Stimulated activated naive B cell treated with anti-CD40 and anti-IgM and Interleukin-4, amounts not matched to agents 10 μg/mL and 1 μg/mL and 100 μg/mL, for 72 hours (primary cell): ENCODE measurements around the gene TDO2.

ENCODE experiments used
- ATAC-seq, 2 donors: fragments of 150-1000 bp; cut with Tn5 transposase; replicated peaks; 2 replicates each; pipeline ENCODE4 v1.10.0; 2021; ENCODE audit warnings: moderate library complexity in 1 of 2
- DNase-seq: peaks from one replicate; pipeline ENCODE4 v3.0.0; 2021
- H3K27ac Mint-ChIP-seq: one replicate; pipeline ENCODE4 v1.8.0; 2022; ENCODE audit warnings: mild to moderate bottlenecking, mixed read lengths
- H3K27me3 Mint-ChIP-seq, 2 donors: one replicate each; pipeline ENCODE4 v1.8.0; 2022; ENCODE audit warnings: mixed read lengths in 2 of 2
- H3K36me3 Mint-ChIP-seq, 2 donors: one replicate each; pipeline ENCODE4 v1.8.0; 2022; ENCODE audit warnings: mixed read lengths in 2 of 2, mild to moderate bottlenecking in 1 of 2
- H3K4me1 Mint-ChIP-seq, 2 donors: one replicate each; pipeline ENCODE4 v1.8.0; 2022; ENCODE audit warnings: mixed read lengths in 2 of 2, mild to moderate bottlenecking in 1 of 2
- H3K4me3 Mint-ChIP-seq, 2 donors: one replicate each; pipeline ENCODE4 v1.8.0; 2022; ENCODE audit warnings: mild to moderate bottlenecking in 2 of 2, mixed read lengths in 2 of 2, moderate library complexity in 1 of 2
- H3K9me3 Mint-ChIP-seq, 2 donors: one replicate each; pipeline ENCODE4 v1.8.0; 2022; ENCODE audit warnings: mixed read lengths in 2 of 2, mild to moderate bottlenecking in 1 of 2

The TDO2 gene

DNA sequence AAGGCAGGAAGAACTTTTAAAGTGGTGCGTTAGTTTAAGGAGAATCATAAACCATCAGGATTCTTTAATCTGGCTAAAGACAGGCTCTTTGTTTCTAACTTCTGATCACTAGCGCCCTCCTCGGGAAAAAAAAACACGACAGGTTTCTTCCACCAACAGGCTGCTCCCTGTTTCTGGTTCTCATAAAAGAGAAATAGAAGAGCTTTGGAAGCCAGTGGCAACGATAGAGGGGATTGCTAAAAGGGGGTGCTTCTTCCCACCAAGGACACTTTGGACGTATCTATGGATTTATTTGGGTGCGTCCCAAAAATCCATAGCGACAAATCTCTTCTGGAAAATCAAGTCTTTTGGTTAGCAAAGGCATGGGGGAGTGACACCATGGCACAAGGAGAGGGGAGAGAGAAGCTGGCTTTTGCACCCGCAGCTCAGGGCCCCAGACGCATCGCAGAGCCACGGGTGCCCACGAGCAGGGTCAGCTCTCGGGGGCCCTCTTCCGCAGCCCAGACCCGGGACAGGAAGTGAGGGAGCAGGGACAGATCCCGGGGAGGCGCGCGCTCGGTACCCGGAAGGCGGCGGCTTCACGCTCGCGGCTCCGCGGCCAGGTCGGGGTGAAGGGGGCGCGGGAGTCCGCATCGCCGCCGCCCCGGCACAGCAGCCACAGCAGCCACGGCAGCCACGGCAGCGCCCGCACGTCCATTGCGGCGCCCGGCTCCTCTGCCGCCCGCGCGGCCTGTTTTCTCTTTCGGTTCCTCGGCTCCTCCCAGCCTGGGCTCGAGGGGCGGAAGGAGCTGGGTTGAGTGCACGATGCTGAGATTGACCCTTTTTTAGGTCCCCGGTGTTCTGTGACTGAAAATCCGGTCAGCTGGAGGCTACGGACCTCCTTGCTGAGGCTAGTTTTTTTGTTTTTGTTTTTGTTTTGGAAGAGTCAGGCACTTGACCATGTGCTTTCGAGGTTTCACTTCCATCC lies 49.9 kb downstream of the TDO2 start, which contains the start of gene CTSO:
TSS of gene CTSO (minus strand) at position 716 of the 967 bp plus-strand sequence. CDS start at position 697, 19 bp downstream.
- Mint-ChIP-seq H3K4me1 (peaks cover 2 to 8% of the 10 kb centered on the region in 2 donors), H3K27me3 (peaks cover 0 to 6% of the 10 kb centered on the region in 2 donors), H3K36me3 (peaks cover 0 to 2% of the 10 kb centered on the region in 2 donors), H3K9me3 (no peaks in the 10 kb centered on the region), H3K4me3 (peak within 1 kb of the TSS; percentile 96 to 98), H3K27ac (peak within 1 kb of the TSS; percentile 98)
- DNase-seq, result peak; percentile 72
- ATAC-seq, result peak; percentile 93

DNA sequence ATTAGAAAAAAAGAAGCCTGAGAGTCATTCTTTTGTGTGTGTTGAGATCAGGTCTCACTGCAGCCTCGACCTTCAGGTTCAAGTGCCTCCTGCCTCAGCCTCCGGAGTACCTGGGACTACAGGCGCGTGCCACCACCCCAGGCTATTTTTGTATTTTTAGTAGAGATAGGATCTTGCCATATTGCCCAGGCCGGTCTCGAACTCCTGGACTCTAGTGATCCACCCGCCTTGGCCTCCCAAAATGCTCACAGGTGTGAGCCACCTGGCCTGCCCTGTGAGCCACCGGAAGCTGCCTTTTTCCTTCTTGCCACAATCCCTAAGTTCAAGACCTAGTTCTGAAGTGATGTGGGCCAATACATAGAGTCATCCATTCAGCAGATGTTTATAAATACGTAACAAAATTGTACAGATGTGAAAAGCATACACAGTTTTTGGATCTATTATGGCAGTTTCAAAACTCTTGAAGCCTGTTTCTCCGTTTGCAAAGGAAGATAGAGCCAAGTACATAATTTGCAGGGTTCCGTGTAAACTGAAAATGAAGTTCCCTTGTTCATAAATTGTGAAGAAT lies 50.7 kb downstream of the TDO2 start:
- no peak for ATAC-seq
- H3K4me1 Mint-ChIP-seq, result peaks cover 2 to 8% of the 10 kb centered on the region in 2 donors
- H3K27me3 Mint-ChIP-seq, result peaks cover 5 to 10% of the 10 kb centered on the region in 2 donors
- H3K27ac Mint-ChIP-seq, result peak overlapping the region; percentile 98
- peaks cover 0 to 2% of the 10 kb centered on the region in 2 donors for H3K36me3 Mint-ChIP-seq
- peak overlapping the region; percentile 96 to 98 for H3K4me3 Mint-ChIP-seq
- no peak for DNase-seq
- H3K9me3 Mint-ChIP-seq, result no peaks in the 10 kb centered on the region

DNA sequence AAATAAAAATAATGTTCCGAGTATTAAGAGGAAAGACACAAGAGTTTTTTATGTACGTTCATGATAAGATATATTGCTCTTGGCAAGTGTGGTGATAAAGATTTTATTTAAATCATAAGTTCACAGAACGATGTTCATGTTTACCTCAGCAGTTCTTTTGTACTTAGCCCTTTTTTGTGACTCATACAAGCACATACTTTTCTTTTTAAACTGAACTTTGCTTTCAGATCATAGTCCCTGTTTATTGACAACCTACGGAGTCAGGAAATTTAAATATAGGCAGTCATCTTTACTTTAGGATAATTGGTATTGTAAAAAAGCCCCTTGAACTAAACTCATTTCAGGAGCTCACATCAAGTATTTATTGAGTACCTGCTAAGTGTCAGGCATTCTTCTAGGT lies 51.4 kb downstream of the TDO2 start:
- Mint-ChIP-seq H3K27ac (no peak overlapping the region), H3K4me1 (peaks cover 2 to 8% of the 10 kb centered on the region in 2 donors)

DNA sequence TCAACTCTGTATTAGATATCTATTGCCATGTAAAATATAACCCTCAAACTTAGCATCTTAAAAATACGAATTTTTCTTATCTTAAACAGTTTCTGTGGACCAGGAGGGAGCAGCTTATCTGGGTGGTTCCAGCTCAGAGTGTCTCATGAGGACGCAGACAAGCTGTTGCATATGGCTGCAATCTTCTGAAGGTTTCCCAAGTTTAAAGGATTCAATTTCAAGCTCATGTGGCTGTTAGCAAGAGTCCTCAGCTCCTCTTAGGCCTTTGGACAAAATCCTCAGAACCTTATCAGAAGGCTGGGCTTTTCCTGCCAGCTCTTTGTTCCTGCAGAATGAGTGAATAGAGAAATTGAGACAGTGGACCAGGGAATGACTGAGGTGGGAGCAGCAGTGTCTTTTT lies 53.0 kb downstream of the TDO2 start:
- Mint-ChIP-seq H3K27ac (no peak overlapping the region), H3K4me3 (no peak overlapping the region), H3K4me1 (peaks cover 2 to 8% of the 10 kb centered on the region in 2 donors), H3K36me3 (peaks cover 0 to 2% of the 10 kb centered on the region in 2 donors), H3K27me3 (peaks cover 15 to 17% of the 10 kb centered on the region in 2 donors), H3K9me3 (no peaks in the 10 kb centered on the region)
- no peak for DNase-seq
- ATAC-seq, result no peak

More for the DNA sequence above, 51.4 kb downstream of the TDO2 start:
- Mint-ChIP-seq H3K4me3 (no peak overlapping the region), H3K27me3 (peaks cover 6 to 13% of the 10 kb centered on the region in 2 donors), H3K9me3 (no peaks in the 10 kb centered on the region), H3K36me3 (peaks cover 0 to 2% of the 10 kb centered on the region in 2 donors)
- DNase-seq (no peak), ATAC-seq (no peak)

DNA sequence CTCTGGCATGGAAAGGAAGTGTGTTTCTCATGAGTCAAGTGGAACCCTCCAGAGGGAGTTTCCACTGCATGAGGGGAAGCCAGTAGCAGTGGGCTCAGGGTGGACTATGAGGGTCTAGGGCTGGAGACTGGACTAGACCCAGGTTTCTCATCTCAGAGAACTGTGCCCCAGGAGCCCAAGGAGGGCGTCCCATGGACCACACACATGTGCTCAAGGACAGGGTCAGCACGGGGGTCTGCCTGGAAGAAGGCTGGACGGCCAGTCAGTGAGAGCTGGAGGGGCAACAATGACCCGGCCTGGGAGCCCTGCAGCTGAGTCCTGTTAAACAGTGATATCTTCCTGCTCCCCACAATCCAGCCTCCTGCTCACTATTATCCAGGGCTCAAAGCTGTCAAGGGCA lies 55.9 kb downstream of the TDO2 start:
- Mint-ChIP-seq H3K9me3 (no peaks in the 10 kb centered on the region), H3K4me1 (no peaks in the 10 kb centered on the region), H3K27me3 (peaks cover 15 to 17% of the 10 kb centered on the region in 2 donors), H3K36me3 (no peaks in the 10 kb centered on the region), H3K4me3 (no peak overlapping the region), H3K27ac (no peak overlapping the region)
- ATAC-seq (no peak), DNase-seq (no peak)

DNA sequence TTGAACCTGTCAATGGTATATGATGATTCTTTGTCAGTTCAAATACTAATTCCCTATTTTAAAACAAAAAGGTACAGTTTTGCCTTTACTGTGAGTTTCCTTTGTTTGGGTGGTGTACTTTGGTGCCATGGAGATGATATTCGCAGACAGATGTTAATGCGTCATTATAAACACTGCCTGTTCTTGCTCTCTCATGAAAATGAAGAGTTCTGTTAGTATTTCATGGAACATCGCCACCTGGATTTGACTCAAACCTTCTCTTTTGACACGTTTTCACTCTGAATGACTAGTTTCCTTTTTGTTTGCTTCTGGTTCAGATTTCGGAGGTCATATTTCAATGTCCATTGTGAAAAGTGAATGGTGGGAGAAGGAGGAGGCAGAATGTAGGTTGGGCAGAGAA lies 57.0 kb downstream of the TDO2 start:
- Mint-ChIP-seq H3K9me3 (no peaks in the 10 kb centered on the region), H3K36me3 (no peaks in the 10 kb centered on the region), H3K4me3 (no peak overlapping the region), H3K4me1 (no peaks in the 10 kb centered on the region), H3K27ac (no peak overlapping the region), H3K27me3 (peaks cover 15 to 17% of the 10 kb centered on the region in 2 donors)
- ATAC-seq (no peak), DNase-seq (no peak)

DNA sequence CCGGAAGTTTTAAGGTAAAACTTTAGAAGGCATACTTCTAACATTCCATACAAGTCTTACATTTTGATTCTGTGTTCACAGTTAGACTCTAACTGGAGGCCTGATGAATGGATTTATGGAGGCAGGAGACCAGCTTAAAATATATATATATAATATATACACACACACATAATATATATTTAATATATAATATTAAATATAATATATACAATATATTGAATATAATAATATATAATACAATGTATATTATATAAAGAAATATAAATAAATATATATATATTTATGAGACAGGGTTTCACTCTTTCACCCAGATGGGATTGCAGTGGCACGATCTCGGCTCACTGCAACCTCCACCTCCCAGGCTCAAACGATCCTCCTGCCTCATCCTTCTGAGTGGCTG lies 58.1 kb downstream of the TDO2 start:
- Mint-ChIP-seq H3K9me3 (no peaks in the 10 kb centered on the region), H3K27me3 (peaks cover 15 to 17% of the 10 kb centered on the region in 2 donors), H3K4me1 (no peaks in the 10 kb centered on the region), H3K36me3 (no peaks in the 10 kb centered on the region), H3K4me3 (no peak overlapping the region), H3K27ac (no peak overlapping the region)
- no peak for DNase-seq
- no peak for ATAC-seq

DNA sequence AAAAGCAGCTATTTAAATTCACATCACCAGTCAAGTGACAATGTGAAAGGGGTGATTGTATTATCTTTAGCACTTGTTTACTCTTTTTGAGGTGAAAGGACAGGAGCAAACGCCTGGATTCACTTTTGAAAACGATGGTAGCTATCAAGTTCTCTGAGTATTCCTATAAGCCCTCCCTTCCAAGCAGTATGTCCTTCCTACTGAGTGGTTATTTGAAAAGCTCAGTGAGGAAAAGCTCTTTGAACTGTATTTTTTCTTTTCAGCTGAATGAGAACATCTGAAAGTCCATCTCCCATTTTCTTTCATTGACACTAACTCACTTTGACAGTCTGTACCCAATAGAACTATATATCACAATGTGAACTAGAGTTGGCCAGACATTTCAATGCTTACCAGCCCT lies 59.3 kb downstream of the TDO2 start:
- Mint-ChIP-seq H3K4me3 (no peak overlapping the region), H3K9me3 (peaks cover 0 to under 1% of the 10 kb centered on the region in 2 donors), H3K27ac (no peak overlapping the region), H3K27me3 (peaks cover 15 to 21% of the 10 kb centered on the region in 2 donors), H3K36me3 (no peaks in the 10 kb centered on the region), H3K4me1 (no peaks in the 10 kb centered on the region)
- ATAC-seq, result no peak
- no peak for DNase-seq

DNA sequence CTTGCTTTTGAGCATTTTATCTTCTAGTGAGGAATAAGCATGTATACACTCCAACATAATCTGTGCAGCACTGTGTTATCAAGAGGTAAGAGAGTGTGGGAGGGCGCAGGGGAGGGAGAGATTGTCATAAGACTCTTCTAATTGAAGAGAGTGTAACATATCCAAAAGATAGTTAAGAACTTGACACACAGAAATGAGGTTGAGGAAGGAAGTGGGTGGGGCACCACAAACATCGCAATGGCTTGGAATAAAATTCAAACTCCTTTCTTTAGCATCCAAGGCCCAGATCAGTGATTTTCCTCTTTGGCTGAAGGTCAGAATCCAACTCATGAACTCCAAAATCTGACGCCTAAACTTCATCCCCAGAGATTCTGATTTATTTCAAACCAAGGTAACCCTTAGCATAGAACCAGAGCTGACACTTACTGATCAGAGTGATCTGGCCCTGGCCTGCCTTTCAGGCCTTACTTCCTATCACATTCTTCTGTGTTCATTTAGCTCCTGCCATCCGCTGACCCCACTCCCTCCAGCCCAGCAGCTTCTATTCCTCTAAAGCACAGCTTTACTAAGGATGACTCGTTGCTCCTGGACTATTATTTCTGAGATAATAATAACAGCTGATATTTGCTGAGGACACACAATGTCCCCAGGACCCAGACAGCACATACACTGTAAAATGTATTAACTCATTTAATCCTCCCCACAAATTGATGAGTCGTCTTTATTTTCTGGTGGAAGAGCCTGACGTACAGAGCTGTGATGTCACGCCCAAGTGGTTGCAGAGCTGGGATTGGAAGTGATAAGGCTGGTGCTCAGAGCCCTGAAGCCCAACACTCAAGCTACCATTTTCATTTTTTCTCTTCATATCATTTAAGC lies 60.8 kb downstream of the TDO2 start:
- H3K27ac Mint-ChIP-seq, result no peak overlapping the region
- no peak for ATAC-seq
- H3K4me1 Mint-ChIP-seq, result no peaks in the 10 kb centered on the region
- peaks cover 0 to 7% of the 10 kb centered on the region in 2 donors for H3K9me3 Mint-ChIP-seq
- H3K27me3 Mint-ChIP-seq, result peaks cover 10 to 16% of the 10 kb centered on the region in 2 donors
- H3K4me3 Mint-ChIP-seq, result no peak overlapping the region
- no peak for DNase-seq
- H3K36me3 Mint-ChIP-seq, result peaks cover 0 to 1% of the 10 kb centered on the region in 2 donors

DNA sequence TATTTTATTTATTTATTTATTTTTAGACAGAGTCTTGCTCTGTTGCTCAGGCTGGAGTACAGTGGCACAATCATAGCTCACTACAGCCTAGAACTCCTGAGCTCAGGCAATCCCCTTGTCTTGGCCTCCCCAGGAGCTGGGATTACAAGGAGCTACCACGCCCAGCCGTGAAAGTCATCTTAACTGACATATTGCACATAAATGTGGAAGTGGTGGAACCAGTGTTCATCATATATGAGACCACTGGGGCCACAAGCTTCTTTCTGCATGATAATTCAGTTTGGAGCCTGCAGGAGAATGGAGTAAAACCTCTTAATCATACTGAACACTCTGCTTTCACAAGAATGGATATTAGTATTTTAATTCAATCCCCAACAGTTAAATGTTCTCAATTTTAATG lies 62.7 kb downstream of the TDO2 start:
- peaks cover 0 to 1% of the 10 kb centered on the region in 2 donors for H3K36me3 Mint-ChIP-seq
- H3K9me3 Mint-ChIP-seq, result peaks cover 0 to 7% of the 10 kb centered on the region in 2 donors
- H3K27me3 Mint-ChIP-seq, result peaks cover 5 to 7% of the 10 kb centered on the region in 2 donors
- no peak for ATAC-seq
- no peak overlapping the region for H3K4me3 Mint-ChIP-seq
- H3K27ac Mint-ChIP-seq, result no peak overlapping the region
- no peak for DNase-seq
- no peaks in the 10 kb centered on the region for H3K4me1 Mint-ChIP-seq

DNA sequence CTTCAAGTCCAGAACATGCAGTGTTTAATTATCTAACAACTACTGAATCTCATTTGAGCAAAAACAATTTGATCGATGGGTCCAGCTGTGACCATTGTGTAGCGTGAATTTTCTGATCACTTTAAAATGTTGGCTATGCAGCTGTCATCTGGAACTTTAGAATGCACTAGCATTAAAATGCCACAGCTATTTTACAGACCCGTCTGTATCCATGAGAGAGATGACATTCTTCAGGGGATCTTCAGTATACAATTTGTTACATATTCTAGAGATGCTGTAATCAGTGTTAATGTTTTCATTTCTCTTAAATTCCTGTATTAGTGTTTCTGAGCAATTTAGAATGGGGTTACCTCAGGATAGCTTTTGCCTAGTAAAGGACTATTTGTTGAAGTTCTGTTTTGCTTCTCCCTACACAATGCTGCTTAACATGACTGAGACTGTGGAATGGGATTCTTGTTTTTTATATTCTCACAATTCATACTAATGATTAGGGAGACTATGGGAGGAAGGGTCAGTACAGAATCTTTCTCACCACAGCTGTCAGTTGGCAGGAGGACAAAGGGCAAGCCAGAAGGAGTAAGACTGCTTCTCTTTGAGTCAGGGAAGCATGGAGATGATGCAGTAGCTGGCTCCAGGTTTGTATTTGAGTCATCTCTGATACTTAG lies 63.4 kb downstream of the TDO2 start:
- H3K36me3 Mint-ChIP-seq, result peaks cover 0 to 1% of the 10 kb centered on the region in 2 donors
- H3K27ac Mint-ChIP-seq, result no peak overlapping the region
- peaks cover 4 to 6% of the 10 kb centered on the region in 2 donors for H3K27me3 Mint-ChIP-seq
- no peaks in the 10 kb centered on the region for H3K4me1 Mint-ChIP-seq
- H3K4me3 Mint-ChIP-seq, result no peak overlapping the region
- peaks cover 0 to 7% of the 10 kb centered on the region in 2 donors for H3K9me3 Mint-ChIP-seq
- ATAC-seq (no peak), DNase-seq (no peak)
